Measurements from ENCODE around the gene FZD1. TPM values are rescaled to one million over a fixed set of nuclear protein-coding genes. Genes with fewer than 3 reads are reported as not detected.

Gene FZD1
- total RNA-seq, 1 experiment from 2014 or later = 3.7 TPM

DNA sequence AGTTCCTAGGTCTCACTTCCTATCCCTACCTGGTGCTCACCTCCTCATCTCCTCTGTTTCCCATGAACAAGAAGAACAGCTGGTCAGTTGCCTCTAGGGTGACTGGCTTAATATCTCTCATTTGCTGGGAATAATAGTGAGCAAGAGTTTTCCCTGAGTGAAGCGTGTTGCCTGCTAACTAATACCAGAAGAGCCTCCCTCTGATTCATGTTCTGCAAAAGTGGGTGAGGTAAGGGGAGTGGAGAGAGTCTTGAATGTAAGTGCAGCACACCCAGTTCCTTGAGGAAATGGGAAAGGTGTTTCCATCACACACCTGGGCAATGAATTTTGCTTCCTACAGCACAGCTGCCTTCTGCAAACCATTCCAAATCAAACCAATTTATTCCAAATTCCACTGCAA is 29.6 kb downstream of the FZD1 start (continued):
- no peak for TF ChIP-seq CEBPB (IDR thresholded peaks at IDR 0.05; ENCODE audit: low read depth)

DNA sequence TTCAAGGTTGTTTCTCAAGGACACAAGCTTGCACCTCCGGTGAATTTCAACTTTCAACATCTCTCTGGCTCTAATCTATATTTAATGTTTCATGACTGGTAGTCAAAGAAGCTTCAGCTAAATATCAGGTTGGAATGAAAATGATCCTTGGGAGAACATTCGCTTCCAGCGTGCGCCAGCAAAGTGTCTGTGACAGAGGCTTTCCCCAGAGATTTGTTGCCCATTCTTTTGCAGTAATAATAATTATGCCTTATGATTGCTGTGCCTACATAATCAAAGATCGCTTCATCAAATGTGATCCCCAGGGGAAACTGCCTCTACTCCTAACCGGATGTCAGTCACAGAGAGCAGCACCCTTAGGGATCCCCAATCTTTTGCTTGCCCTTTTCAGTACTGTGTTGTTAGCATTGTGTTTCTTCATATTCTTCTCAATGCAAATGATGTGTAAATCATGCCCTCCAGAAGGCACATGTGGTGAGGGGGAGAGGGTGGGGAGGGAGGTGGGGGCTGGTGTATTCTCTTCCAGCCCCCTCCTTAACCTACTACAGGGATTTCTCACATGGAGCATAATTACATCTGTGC is 30.5 kb downstream of the FZD1 start:
- POLR2A ChIA-PET = no interaction called here
- intact Hi-C loops (cut with micrococcal nuclease) = no loop called here
- Histone ChIP-seq H3K4me2 (ENCODE audit: low read length) (no peak overlapping the region), H3K4me3 (replicated peaks in 1 of 2; ENCODE audit: low read depth in 1 of 2, low read length in 2 of 2) (no peak overlapping the region), H2AFZ (ENCODE audit: low read depth, low read length, poor library complexity, severe bottlenecking) (no peak overlapping the region), H3K9me2 (ENCODE audit: insufficient read depth) (no peaks in the 10 kb centered on the region), H3K4me1 (ENCODE audit: control insufficient read depth in 1 of 2, insufficient read depth in 2 of 2, low read length in 2 of 2) (no peaks in the 10 kb centered on the region), H4K20me1 (ENCODE audit: insufficient read depth) (no peaks in the 10 kb centered on the region), H3K27ac (ENCODE audit: low read depth, low read length) (no peak overlapping the region), H3K79me2 (ENCODE audit: insufficient read depth, low read length) (no peaks in the 10 kb centered on the region), H3K9me3 (ENCODE audit: control insufficient read depth in 1 of 2, insufficient read depth in 1 of 2, low read depth in 1 of 2, low read length in 2 of 2) (no peaks in the 10 kb centered on the region), H3K36me3 (ENCODE audit: control insufficient read depth in 1 of 2, insufficient read depth in 2 of 2, low read length in 2 of 2) (no peaks in the 10 kb centered on the region), H3K9ac (ENCODE audit: low read length) (no peak overlapping the region), H3K27me3 (ENCODE audit: insufficient read depth, low read length) (peaks cover 37% of the 10 kb centered on the region; the same call in 1 of the 2 replicates)
- TF ChIP-seq FOSL1 (IDR thresholded peaks at IDR 0.05; ENCODE audit: low read depth) = no peak
- TF ChIP-seq JUND (IDR thresholded peaks at IDR 0.05) = no peak
- no peak for TF ChIP-seq SRF (IDR thresholded peaks at IDR 0.05; ENCODE audit: low read depth)
- RAD21 ChIA-PET (ENCODE audit: low non-redundant PET in 1 of 2, low total read pairs in 2 of 2, uncharacterized antibody in 2 of 2, unreplicated experiment in 2 of 2) = no interaction called here
- no peak for ATAC-seq
- CTCF ChIA-PET = no interaction called here
- no TSS peak for BruUV-seq (replicated peaks)
- DNase-seq (ENCODE audit: low read depth, low spot score) = no peak

DNA sequence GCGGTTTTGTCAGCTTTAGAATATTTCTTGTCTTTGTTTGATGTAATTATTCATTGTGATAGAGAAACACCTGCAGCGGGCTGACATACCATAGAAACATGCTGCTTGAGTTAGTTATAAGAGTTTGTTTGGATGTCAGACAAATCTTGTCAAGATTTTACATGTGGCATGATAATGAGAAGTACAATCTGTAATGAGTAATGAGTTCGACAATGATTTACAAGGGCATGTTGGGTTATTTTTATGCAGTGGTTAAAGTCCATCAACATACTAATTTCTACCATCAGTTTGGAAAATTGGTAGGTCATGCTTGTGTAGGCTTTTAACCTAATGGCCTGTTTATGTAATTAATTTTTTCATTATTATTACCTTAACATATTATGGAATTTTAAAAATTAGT is 31.3 kb downstream of the FZD1 start:
- BruUV-seq (replicated peaks) = no TSS peak
- ChIA-PET CTCF (interaction anchor here (1.3 kb wide), 1 partner anchor 8 kb away, joined by 6 read pairs; no protein-coding TSS in a partner anchor), POLR2A (no interaction called here), RAD21 (ENCODE audit: low non-redundant PET in 1 of 2, low total read pairs in 2 of 2, uncharacterized antibody in 2 of 2, unreplicated experiment in 2 of 2) (no interaction called here)
- H3K9me3 ChIP-seq (ENCODE audit: control insufficient read depth in 1 of 2, insufficient read depth in 1 of 2, low read depth in 1 of 2, low read length in 2 of 2) = no peaks in the 10 kb centered on the region
- H3K79me2 ChIP-seq (ENCODE audit: insufficient read depth, low read length) = no peaks in the 10 kb centered on the region
- H3K36me3 ChIP-seq (ENCODE audit: control insufficient read depth in 1 of 2, insufficient read depth in 2 of 2, low read length in 2 of 2) = no peaks in the 10 kb centered on the region
- intact Hi-C loops (cut with micrococcal nuclease) = no loop called here
- H3K4me1 ChIP-seq (ENCODE audit: control insufficient read depth in 1 of 2, insufficient read depth in 2 of 2, low read length in 2 of 2) = no peaks in the 10 kb centered on the region
- DNase-seq (ENCODE audit: low read depth, low spot score) (no peak), ATAC-seq (no peak)
- no peaks in the 10 kb centered on the region for H3K9me2 ChIP-seq (ENCODE audit: insufficient read depth)
- no peak overlapping the region for H3K4me2 ChIP-seq (ENCODE audit: low read length)
- H4K20me1 ChIP-seq (ENCODE audit: insufficient read depth) = no peaks in the 10 kb centered on the region
- peaks cover 45% of the 10 kb centered on the region; the same call in 1 of the 2 replicates for H3K27me3 ChIP-seq (ENCODE audit: insufficient read depth, low read length)
- H3K9ac ChIP-seq (ENCODE audit: low read length) = no peak overlapping the region
- TF ChIP-seq, protein P1, sequence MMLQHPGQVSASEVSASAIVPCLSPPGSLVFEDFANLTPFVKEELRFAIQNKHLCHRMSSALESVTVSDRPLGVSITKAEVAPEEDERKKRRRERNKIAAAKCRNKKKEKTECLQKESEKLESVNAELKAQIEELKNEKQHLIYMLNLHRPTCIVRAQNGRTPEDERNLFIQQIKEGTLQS (IDR thresholded peaks at IDR 0.05) = no peak
- TF ChIP-seq, protein P2, sequence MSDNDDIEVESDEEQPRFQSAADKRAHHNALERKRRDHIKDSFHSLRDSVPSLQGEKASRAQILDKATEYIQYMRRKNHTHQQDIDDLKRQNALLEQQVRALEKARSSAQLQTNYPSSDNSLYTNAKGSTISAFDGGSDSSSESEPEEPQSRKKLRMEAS (IDR thresholded peaks at IDR 0.05) = no peak
- no peak for TF ChIP-seq ZNF274 (IDR thresholded peaks at IDR 0.05; ENCODE audit: low read depth, low read length)
- no peak for TF ChIP-seq CBX3 (IDR thresholded peaks at IDR 0.05; ENCODE audit: low read depth)
- no peak for TF ChIP-seq EGR1 (IDR thresholded peaks at IDR 0.05; ENCODE audit: low read depth)
- no peak overlapping the region for H3K4me3 ChIP-seq (replicated peaks in 1 of 2; ENCODE audit: low read depth in 1 of 2, low read length in 2 of 2)
- no peak overlapping the region for H3K27ac ChIP-seq (ENCODE audit: low read depth, low read length)
- no peak overlapping the region for H2AFZ ChIP-seq (ENCODE audit: low read depth, low read length, poor library complexity, severe bottlenecking)
